GM21717 (cell line): ENCODE data around the gene DEFB129.
"Not testable (repeated sequence)": the region's sequence is repeated elsewhere in the genome, so short reads cannot be mapped to it uniquely, and the experiment has no call there.

Experiments used
- ATAC-seq: cut with Tn5 transposase; IDR thresholded peaks from one replicate; pipeline ENCODE4 v1.9.1; 2021; ENCODE audit warnings: mild to moderate bottlenecking, moderate library complexity; ENCODE audit not compliant: unreplicated experiment

DEFB129 gene

GRCh38 chr20:226958-227357 is at the start of gene DEFB129:
Gene DEFB129 (plus strand): TSS chr20:227258. CDS start chr20:227289, 31 bp downstream.
- no peak for ATAC-seq

DNA sequence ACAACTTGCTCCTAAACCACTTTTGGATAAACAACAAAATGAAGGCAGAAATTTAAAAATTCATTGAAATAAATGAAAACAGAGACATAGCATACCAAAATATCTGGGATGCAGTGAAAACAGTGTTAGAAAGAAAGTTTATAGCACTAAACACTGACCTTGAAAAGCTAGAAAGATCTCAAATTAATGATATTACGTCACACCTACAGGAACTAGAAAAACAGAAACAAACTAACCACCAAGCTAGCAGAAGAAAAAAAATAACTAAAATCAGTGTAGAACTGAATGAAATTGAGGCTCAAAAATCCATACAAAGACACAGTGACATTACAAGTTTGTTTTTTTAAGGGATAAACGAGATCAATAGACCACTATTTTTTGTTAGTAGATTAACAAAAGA is 42.8 kb upstream of the DEFB129 start:
- no peak for ATAC-seq

- no peak for ATAC-seq
Measured at GRCh38 chr20:187733-188132, 39.3 kb upstream of the DEFB129 start.

DNA sequence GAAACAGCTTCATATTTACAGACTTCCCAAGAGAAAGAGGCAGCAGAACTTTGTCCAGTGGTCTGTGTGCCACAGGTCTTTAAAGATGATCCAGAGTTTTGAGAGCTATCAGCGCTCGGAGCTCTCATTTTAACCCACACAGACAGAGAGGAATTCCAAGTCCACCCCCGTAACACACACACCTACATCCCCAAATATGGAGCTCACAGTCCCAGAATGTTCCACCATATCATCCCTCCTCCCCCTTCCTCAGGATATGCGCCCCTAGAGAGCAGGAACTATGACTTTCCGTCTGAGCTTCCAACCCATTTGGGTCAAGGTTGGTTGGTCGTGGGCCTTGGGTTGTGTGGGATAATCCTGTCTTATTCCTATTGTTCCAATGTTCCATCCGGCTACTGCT is 37.4 kb upstream of the DEFB129 start, which contains the start of gene DEFB128:
Gene DEFB128, minus strand, starts transcription at position 101 of the 400 bp plus-strand sequence. Its CDS starts 88 bp downstream, at position 13.
- ATAC-seq = no peak

DNA sequence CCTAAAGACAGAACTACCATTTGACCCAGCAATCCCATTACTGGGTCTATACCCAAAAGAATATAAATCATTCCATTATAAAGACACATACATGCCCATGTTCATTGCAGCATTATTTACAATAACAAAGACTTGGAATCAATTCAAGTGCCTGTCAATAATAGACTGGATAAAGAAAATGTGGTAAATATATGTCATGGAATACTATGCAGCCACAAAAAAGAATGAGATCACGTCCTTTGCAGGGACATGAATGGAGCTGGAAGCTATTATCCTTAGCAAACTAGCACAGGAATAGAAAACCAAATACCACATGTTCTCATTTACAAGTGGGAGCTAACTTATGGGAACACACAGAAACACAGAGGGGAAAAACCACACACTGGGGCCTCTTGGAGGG is 28.8 kb upstream of the DEFB129 start:
- no peak for ATAC-seq

DNA sequence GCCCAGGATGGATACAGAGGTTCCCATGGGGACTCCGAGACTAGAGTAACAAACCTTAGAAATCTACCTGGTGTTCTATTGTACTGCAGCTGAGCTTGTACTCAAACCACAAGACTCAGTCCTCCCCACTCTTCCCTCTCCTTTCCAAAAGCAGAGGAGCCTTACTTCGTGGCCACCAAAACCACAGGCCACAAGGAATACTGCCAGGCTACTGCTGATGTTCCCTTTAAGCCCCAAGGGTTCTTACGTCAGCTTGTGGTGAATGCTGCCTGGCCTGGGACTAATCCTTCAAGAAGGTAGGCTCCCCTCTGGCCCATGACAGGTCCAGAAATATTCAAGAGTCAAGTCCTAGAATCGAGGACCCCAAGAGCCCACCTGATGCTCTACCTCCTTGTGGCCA is 27.1 kb upstream of the DEFB129 start:
- ATAC-seq = no peak

DNA sequence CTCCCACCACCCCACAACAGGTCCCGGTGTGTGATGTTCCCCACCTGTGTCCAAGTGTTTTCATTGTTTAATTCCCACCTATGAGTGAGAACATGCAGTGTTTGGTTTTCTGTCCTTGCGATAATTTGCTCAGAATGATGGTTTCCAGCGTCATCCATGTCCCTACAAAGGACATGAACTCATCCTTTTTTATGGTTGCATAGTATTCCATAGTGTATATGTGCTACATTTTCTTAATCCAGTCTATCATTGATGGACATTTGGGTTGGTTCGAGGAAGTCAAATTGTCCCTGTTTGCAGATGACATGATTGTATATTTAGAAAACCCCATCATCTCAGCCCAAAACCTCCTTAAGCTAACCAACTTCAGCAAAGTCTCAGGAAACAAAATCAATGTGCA is 23.4 kb upstream of the DEFB129 start:
- ATAC-seq = not testable (repeated sequence)

DNA sequence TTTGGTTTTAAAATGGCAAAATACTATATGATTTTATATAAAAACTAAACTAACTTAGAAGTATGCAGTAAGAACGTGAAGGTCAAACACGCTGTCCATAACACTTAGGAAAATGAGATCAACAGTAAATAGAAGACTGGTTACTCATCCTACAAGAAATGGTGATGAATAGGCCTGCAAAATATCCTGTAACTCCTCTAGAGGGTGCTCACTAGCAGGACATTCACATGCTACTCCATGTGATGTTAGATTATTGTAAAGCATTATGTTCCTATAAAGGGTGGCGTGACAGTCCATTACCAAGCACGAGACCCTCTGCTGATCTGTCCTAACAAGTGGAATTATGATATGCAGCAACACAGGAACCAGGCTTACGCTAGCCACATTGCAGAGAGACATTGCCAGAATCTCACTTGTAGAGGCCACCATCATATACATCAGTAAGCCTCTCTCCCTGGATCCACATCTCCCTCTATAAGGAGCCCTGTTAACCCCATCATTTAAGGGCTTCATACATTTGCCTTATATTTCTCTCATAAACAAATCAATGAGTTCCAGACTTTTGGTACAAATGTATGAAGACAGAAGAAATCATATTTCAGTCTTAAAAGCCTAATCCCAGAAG is 18.0 kb upstream of the DEFB129 start:
- ATAC-seq = no peak

DNA sequence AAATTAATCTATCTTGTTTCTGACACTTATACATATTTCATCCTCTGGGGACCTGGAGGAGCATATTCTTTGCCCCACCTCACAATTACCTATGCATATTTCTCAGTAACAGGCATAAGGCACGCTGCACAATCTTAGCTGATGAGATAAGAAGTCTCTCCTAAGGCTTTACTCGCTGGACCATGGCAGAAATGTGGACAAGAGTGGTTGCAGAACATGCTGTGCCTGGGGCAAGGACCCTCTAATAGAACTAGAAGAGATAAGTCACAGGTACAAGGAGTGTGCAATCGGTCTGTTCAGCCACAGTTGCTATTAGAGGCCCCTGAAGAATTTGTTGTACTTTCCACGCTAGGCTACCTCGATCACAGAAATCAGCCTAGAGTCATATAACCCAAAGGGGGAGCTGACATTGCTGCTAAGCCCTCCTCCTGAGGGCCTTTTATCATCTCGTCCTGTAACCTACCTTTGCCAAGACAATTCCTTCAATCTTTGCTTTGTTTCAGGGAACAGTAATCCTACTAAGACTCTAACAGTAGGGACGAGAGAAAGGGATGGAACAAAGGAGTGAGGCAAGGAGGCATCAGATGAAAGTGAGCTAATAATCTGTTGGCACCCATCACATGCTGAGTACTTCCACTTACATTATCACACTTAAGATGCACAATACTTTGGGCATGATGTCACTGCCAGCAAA is 16.1 kb upstream of the DEFB129 start:
- no peak for ATAC-seq

DNA sequence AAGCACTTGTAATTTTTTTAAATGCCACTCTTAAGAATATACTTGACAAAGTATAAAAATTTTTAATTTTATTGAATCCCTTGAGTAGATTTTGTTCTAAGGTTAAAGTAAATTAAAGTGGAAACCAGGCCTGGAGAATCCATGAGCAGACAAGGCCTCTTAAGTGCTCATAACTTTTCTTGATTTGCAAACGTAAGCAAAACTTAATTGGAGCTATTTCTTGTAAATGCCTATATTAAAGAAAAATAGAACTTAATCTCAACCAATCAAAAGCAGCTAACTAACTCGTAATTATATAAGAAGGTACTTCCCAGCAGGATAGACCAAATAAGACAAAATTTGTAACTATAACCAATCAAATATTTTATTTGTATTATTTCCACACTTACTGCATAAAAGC is 12.7 kb upstream of the DEFB129 start:
- ATAC-seq = no peak

GRCh38 chr20:215796-216195 is 11.3 kb upstream of the DEFB129 start:
- no peak for ATAC-seq

DNA sequence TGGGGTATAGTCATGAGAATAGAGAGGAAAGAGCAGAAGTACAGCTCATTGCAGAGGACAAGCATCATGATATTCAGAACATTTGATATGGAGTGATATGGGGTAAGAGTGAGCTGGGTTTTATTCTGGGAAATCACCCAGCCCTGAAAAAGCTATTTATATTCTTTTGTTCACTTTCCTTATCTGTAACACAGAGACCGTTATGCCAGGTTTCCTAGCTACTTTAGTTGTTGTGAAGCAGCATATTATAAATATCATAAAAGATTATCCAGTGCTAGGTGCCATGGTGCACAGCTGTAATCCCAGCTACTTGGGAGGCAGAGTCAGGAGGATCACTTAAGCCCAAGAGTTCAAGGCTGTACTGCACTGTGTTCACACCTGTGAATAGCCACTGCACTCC is 9.8 kb upstream of the DEFB129 start:
- no peak for ATAC-seq

DNA sequence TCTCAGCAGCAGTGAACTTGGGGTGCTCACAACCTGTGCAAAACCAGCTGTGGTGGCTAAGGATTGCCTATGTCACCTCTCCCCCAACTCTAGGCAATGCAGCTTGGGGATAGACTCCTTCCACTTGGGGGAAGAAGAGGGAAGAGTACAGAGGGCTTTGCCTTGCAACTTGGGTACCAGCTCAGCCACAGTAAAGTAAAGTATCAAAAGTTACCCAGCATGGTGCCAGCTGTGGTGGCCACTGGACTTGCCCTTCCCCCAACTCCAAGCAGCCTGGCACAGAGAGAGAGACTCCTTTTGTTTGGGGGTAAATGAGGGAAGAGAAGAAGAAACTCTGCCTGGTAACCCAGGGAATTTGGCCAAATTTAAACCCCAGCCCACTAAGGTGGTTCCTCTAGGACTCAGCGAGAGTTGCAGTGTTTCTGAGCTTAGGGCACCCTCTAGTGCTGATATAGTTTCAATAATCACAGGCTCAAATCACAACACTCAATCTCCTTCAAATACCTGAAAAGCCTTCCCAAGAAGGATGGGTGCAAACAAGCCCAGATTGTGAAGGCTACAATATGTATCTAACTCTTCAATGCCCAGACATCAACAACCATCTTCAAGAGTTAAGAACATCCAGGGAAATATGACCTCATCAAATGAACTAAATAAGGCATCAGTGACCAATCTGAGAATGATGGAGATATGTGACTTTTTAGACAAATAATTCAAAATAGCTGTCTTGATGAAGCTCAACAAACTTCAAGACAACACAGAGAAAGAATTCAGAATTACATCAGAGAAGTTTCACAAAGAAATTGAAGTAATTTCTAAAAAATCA is 7.6 kb upstream of the DEFB129 start:
- ATAC-seq = no peak

DNA sequence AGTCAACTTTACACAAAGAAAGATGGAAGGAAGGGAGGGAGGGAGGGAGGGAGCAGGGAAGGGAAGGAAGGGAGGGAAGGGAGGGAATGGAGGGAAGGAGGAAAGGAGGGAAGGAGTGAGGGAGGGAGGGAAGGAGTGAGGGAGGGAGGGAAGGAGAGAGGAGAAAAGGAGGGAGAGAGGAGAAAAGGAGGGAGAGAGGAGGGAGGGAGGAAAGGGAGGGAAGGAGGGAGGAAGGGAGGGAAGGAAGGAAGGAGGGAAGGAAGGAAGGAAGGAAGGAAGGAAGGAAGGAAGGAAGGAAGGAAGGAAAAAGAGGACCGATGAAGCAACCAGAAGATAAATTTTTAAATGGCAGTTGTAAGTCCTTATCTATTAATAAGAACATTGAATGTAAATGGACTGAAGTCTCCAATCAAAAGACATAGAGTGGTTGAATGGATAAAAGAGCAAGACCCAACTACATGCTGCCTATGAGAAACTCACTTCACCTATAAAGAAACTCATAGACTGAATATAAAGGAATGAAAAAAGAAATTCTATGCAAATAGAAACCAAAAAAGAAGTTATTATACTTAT is 5.7 kb upstream of the DEFB129 start:
- no peak for ATAC-seq

- ATAC-seq = not testable (repeated sequence)
Measured at GRCh38 chr20:225879-226278, 1.2 kb upstream of the DEFB129 start.

DNA sequence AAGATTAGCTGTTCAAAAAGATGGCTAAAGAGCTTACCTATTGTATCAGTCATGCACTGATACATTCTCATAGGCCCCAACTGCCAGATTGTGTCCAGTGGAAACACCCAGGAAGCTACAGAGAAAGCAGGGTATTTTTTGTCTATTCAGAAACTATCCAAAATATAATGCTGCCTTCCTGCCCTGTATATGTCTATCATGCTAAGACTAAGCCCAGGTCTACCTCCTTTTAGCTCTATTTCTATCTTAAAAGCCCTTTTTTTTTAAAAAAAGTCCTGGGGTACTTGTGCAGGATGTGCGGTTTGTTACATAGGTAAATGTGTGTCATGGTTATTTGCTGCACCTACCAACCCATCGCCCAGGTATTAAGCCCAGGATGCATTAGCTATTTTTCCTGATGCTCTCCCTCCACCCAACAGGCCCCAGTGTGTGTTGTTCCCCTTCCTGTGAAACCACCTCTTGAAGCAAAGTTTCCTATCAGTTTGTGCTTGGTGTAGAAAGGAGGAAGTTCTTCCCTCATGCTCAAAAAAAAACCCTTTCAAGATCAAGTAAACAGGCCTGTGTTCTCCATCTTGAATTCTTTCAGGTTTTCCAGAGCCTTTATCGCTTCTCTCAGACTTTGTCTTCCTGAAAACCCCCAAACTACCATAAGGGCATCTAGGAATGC is 514 bp downstream of the DEFB129 start:
- ATAC-seq = no peak

- no peak for ATAC-seq
Measured at GRCh38 chr20:235891-236290, 8.8 kb downstream of the DEFB129 start.

GRCh38 chr20:237489-237888 is 10.4 kb downstream of the DEFB129 start:
- ATAC-seq = peak; percentile 47

DNA sequence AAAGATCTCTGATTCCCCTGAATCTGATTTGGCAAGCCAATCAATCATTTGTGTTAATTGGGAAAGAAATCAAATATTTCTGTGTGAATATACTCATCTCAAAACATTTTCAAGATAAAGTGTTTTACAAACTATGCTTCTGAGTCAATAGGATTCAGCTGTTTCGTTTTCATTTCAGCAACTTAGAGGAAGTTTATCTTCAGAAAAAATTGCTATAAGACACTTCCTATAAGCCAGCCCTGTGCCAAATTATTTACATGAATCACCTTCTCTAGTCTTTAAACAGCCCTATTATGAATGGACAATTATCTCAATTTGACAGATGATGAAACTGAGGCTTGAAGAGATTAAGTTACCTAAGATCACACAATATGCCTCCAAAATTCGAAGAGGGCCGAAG is 10.9 kb downstream of the DEFB129 start:
- no peak for ATAC-seq

- ATAC-seq = no peak
Measured at GRCh38 chr20:242905-243304, 15.8 kb downstream of the DEFB129 start.

DNA sequence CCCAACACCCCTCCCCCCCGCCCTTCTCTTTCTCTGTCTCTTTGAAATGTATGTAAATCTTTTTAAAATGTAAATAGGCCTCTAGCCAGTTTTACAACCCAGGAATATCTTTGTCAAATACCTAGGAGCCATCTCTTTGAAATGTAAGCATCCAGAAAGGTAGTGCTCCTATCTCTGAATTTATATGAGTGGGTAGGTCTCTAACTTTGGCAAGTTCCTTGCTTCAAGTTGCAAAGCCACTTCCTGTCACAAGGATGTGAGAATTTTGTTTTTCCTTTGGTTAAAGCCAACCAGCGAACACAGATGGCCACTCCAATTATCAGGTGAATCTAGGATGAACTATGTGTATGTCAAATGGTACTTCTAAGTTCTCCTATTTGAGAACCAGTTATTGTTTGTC is 24.3 kb downstream of the DEFB129 start:
- ATAC-seq = no peak
